HL-60/S4 (cell line): ENCODE data around the gene MRPL53.
"Not testable (repeated sequence)": the region's sequence is repeated elsewhere in the genome, so short reads cannot be mapped to it uniquely, and the experiment has no call there.

Experiments
- in situ Hi-C: fragments of 300-500 bp; cut with MboI; formaldehyde crosslinking; loops from 2 replicates; pipeline ENCODE4 v1.14.3; 2022; ENCODE audit warnings: low sequenced_read_pairs

Gene MRPL53

DNA sequence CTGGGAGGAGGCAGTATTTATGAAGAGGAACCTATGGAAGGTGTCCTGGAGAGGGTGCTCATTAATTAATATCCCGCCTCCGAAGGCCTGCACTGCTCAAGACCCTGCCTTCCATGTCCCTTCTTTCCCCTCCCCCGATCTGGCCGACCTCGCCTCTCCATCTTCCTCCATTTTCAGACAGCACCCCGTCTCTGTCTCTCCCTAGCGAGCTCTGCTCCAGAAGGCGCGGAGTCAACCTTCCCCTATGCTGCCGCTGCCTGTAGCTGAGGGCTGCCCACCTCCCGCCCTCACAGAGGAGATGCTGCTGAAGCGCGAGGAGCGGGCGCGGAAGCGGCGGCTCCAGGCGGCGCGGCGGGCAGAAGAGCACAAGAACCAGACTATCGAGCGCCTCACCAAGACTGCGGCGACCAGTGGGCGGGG lies 15.3 kb downstream of the MRPL53 start:
- in situ Hi-C loops, result loop anchor here (10.0 kb wide), 1 partner anchor 128 kb away; no protein-coding TSS in a partner anchor

- in situ Hi-C loops, result loop anchor here (10.0 kb wide), 1 partner anchor 130 kb away; no protein-coding TSS in a partner anchor
Measured at GRCh38 chr2:74454654-74455511, 17.6 kb downstream of the MRPL53 start, which contains the start of gene INO80B. Gene INO80B (plus strand): TSS chr2:74455087. CDS start chr2:74455117, 30 bp downstream.

DNA sequence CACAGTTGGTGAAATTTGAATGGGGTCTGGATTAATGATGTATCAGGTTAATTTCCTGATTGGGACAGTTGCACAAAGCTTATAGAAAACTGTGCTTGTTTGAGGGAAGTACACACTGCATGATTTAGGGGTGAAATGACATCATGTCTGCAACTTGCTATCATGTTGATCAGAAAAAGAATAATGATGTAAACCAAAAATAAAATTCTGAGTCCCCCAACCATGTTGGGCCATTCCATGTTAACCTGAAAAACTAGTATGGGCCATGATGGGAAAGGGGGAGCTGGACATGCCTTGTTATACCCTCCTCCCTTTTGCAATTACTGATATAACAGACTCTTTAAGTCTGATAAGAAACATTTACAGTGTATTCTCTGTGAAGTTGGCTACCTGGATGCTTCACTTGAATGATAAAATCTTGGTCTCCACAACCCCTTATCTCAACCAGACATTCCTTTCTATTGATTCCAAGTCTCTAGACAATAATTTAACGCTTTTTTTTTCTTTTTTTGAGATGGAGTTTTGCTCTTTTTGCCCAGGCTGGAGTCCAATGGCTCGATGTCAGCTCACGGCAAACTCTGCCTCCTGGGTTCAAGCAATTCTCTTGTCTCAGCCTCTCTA lies 21.8 kb downstream of the MRPL53 start:
- in situ Hi-C loops, result loop anchor here (10.0 kb wide), 1 partner anchor 134 kb away; no protein-coding TSS in a partner anchor

GRCh38 chr2:74448771-74449170 lies 23.7 kb downstream of the MRPL53 start:
- in situ Hi-C loops, result no loop called here

GRCh38 chr2:74447230-74447999 lies 25.1 kb downstream of the MRPL53 start:
- in situ Hi-C loops, result no loop called here

- in situ Hi-C loops, result no loop called here
Measured at GRCh38 chr2:74444498-74445318, 27.8 kb downstream of the MRPL53 start.

- in situ Hi-C loops, result not testable (repeated sequence)
Measured at GRCh38 chr2:74442483-74443297, 29.8 kb downstream of the MRPL53 start.

DNA sequence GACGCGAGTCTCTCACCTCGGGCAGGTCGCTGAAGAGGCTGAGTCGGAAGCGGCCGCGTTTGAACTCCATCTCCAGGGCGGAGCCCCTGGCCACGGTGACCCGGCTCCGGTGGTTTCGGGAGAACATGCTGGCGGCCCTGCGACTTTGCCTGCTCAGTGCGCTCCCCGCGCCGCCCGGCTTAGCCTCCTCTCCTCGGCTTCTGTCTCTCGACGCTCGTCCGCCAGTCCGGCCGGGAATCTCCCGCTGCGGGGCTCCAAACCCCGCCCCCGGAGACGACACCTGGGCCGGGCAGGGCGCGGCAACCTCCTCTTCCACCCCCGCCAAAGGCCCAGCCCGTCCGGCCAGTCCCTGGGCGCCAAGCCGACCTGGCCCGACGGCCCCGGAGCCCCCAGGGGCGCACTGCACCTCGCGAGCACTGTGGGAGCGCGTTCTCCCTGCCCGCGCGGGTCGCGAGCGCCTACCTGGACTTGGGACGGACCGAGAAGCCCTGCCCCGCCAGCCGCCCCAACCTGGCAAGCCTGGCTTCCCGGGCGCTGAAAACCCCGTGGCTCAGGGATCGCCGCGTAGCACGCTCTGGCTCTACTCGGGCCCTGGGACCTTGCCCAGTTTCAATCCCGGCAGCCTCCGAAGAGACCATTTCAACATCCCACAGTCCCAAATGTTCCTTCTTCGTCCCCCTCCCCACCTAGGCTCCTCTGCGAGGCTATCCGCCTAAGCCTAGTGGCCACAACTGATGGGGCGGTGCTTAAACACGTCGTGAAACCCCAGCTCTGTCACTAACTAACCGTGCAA lies 30.6 kb downstream of the MRPL53 start, which contains the start of gene RTKN:
Gene RTKN, minus strand, starts transcription at position 248 of the 793 bp plus-strand sequence. Its CDS starts 121 bp downstream, at position 127.
- in situ Hi-C loops, result no loop called here

DNA sequence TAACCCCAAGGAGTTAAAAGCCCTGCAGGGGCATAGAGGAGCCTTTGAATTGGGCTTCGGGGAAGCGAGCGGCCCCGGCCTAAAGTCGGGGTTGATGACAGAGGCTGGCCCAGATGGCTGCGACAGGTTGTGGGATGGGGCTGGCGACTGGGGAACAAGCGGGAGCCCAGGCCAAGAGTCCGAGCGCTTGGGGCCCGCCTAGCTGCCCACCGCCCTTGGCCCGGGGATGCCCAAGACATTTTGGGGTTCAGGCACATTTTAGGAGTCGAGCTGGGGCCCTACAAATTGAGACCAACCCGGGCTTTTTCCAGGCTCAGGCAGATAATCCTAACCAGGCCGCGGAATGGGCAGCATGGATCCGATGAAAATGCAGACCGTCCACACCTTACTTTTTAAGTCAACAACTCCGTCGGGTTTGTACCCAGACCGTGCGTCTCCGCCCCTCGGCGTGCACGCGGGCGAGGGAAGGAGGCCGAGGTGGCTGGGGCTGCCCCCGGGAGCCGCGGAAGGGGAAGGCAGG lies 31.2 kb downstream of the MRPL53 start:
- in situ Hi-C loops, result no loop called here

GRCh38 chr2:74440378-74441169 lies 31.9 kb downstream of the MRPL53 start:
- in situ Hi-C loops, result no loop called here

GRCh38 chr2:74439803-74440377 lies 32.6 kb downstream of the MRPL53 start:
- in situ Hi-C loops, result no loop called here

- in situ Hi-C loops, result no loop called here
Measured at GRCh38 chr2:74439373-74439772, 33.1 kb downstream of the MRPL53 start.

DNA sequence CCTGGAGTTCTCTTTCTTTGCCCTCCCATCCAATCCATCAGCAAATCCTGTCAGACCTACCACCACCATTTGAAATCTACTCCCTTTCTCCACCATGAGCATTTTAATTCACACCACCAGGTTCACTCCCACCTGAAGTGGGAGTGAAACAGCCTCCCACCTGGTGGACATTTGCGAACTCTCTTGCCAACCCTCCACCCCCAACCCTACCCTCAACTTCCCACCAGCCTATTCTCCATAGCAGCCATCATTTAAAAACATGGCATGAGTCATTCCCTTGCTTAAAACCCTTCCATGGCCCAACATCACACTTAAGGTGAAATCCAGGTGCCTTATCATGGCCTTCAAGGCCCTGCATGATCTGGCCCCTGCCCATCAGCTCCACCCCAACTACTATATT lies 34.2 kb downstream of the MRPL53 start:
- in situ Hi-C loops, result no loop called here

- in situ Hi-C loops, result no loop called here
Measured at GRCh38 chr2:74436848-74437695, 35.4 kb downstream of the MRPL53 start.

DNA sequence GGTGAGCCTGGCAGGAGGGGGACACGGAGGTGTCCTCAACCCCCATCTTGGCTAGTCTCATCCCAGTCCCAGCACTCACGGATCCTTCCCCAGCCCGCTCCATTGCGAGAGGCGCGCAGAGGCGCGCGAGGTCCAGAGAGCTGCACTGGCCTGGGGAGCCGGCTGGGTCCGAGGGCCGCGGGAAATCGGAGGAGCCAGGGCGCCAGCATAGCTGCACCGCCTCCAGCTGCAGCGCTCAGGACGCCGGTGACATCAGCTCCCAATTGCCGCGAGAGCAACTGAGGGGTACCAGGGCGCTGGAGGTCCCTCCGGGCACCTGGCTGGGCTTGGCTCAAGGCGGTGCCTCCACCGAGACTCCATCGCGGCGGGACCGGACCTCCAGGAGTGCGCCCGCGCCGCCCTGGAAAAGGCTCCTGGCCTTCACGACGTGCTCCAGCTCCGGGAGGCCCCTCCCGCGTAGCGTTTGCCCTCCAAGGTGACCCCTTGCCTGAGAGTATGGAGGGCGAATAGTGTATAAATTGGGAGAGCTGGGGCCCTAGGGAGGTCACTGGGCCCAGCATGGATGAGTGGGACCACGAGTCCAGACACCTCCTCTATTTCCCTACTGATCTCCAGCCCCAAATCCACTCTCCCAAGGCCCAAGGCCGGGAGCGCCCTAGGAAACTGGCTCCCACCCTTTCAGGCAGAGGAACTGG lies 36.2 kb downstream of the MRPL53 start:
- in situ Hi-C loops, result no loop called here

DNA sequence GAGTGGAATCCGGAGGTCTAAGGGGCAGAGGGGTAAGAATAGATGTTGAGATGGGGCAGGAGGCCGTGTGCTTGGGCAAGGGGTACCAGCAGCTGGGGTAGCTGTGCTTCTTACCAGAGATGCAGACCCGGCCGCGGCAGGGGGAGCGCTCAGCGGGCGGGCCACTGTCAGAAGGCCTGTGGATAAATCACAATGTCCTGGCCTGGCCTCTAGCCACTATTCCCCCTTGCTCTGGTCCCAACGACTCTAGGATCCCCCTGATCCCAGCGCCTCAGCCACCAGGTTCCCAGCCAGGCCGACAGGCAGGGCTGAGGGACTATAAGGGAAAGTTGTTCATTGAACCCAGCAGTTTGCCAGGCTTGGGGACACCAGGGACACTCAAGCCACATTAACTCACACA lies 42.0 kb downstream of the MRPL53 start:
- in situ Hi-C loops, result no loop called here
